H1 (cell line): ENCODE data around the gene TUT4. TPM values are rescaled to one million over a fixed set of nuclear protein-coding genes. Genes with fewer than 3 reads are reported as not detected.

Experiments
- CTCF ChIA-PET: fragments of 300-600 bp; sonication (Branson Sonifier 250); formaldehyde crosslinking; loops from one replicate; lab custom pipeline; 2021; ENCODE audit not compliant: partially characterized antibody; lab: Charles Lee
- POLR2A ChIA-PET: fragments of 300-600 bp; sonication (Branson Sonifier 250); formaldehyde crosslinking; loops from one replicate; lab custom pipeline; 2021; ENCODE audit warnings: inconsistent platforms; ENCODE audit not compliant: partially characterized antibody; lab: Charles Lee
- DNase-seq, 2 experiments: peaks; one replicate each; pipeline versions ENCODE4 v3.0.0 to v3.0.0-alpha.2; 2010 to 2022; ENCODE audit warnings: low spot score in 2 of 2, low read depth in 1 of 2, mixed read lengths in 1 of 2
- FAIRE-seq: peaks from 2 replicates; lab custom pipeline; 2011; peaks lifted over from hg19 to GRCh38; lab: Jason Lieb, UNC
- H2AFZ ChIP-seq: 2 replicates; pipeline ENCODE4 v1.8.1; 2012; ENCODE audit warnings: low read length, inconsistent platforms
- H2AK5ac ChIP-seq: 2 replicates; pipeline ENCODE4 v1.6.1; 2013; ENCODE audit warnings: low read depth, low read length
- H2BK120ac ChIP-seq: replicated peaks from 2 replicates; pipeline ENCODE3; 2013; ENCODE audit warnings: low read depth, low read length, inconsistent platforms
- H2BK12ac ChIP-seq: 2 replicates; pipeline ENCODE4 v1.6.1; 2013; ENCODE audit warnings: low read depth, low read length
- H2BK15ac ChIP-seq: 2 replicates; pipeline ENCODE4 v1.6.1; 2013; ENCODE audit warnings: low read length
- H2BK20ac ChIP-seq: 2 replicates; pipeline ENCODE4 v1.6.1; 2013; ENCODE audit warnings: low read length
- H2BK5ac ChIP-seq: 2 replicates; pipeline ENCODE4 v1.6.1; 2013; ENCODE audit warnings: low read depth, low read length
- H3K14ac ChIP-seq: 2 replicates; pipeline ENCODE4 v1.6.1; 2013; ENCODE audit warnings: inconsistent platforms; ENCODE audit not compliant: insufficient read length
- H3K18ac ChIP-seq: 2 replicates; pipeline ENCODE4 v1.6.1; 2013; ENCODE audit warnings: low read length; ENCODE audit errors: extremely low read depth
- H3K23ac ChIP-seq: 2 replicates; pipeline ENCODE4 v1.6.1; 2013; ENCODE audit warnings: inconsistent platforms; ENCODE audit not compliant: insufficient read length
- H3K23me2 ChIP-seq: 2 replicates; pipeline ENCODE4 v1.6.1; 2013; ENCODE audit warnings: low read depth, low read length
- H3K27ac ChIP-seq: 2 replicates; pipeline ENCODE4 v1.6.1; 2011; ENCODE audit warnings: low read depth, low read length, inconsistent platforms
- H3K27me3 ChIP-seq, 4 experiments: replicated peaks in 1 of 4; 1 replicate in 1 of 4; 2 replicates in 3 of 4; pipeline versions ENCODE4 v1.6.1 to v1.8.1; 2011 to 2013; ENCODE audit warnings: low read length in 3 of 4, mild to moderate bottlenecking in 3 of 4, inconsistent platforms in 2 of 4, mixed read lengths in 2 of 4, moderate library complexity in 1 of 4; ENCODE audit not compliant: control insufficient read depth in 3 of 4, insufficient read depth in 3 of 4; ENCODE audit errors: extremely low read depth in 1 of 4
- H3K36me3 ChIP-seq, 4 experiments: 2 replicates each; pipeline versions ENCODE4 v1.6.1 to v1.8.1; 2011 to 2013; ENCODE audit warnings: mild to moderate bottlenecking in 4 of 4, low read length in 3 of 4, moderate library complexity in 2 of 4, control low read depth in 1 of 4, inconsistent platforms in 1 of 4; ENCODE audit not compliant: insufficient read depth in 4 of 4, control insufficient read depth in 2 of 4
- H3K4ac ChIP-seq: replicated peaks from 2 replicates; pipeline ENCODE3; 2013; ENCODE audit warnings: low read length, low read depth, mixed read lengths, inconsistent platforms; ENCODE audit not compliant: insufficient read length
- H3K4me1 ChIP-seq, 4 experiments: replicated peaks in 1 of 4; 1 replicate in 1 of 4; 2 replicates in 3 of 4; pipeline versions ENCODE4 v1.6.1 to v1.8.1; 2011 to 2013; ENCODE audit warnings: low read length in 3 of 4, inconsistent platforms in 2 of 4, mixed read lengths in 1 of 4; ENCODE audit not compliant: insufficient read depth in 4 of 4, control insufficient read depth in 3 of 4
- H3K4me2 ChIP-seq, 2 experiments: 2 replicates each; pipeline versions ENCODE4 v1.6.1 to v1.8.1; 2011 to 2013; ENCODE audit warnings: low read depth in 2 of 2, low read length in 2 of 2, control low read depth in 1 of 2, inconsistent platforms in 1 of 2, mild to moderate bottlenecking in 1 of 2; ENCODE audit not compliant: insufficient read depth in 1 of 2
- H3K4me3 ChIP-seq, 4 experiments: fragments of 200-600, 300-600 bp in 1 of 4; sonication (generic), shearing (Covaris generic), sonication (Bioruptor Twin) in 1 of 4; 2 replicates each; pipeline versions ENCODE4 v1.5.1 to v1.8.1; 2011 to 2016; ENCODE audit warnings: low read length in 4 of 4, low read depth in 3 of 4, control low read depth in 2 of 4, inconsistent platforms in 2 of 4, mild to moderate bottlenecking in 2 of 4, mixed read lengths in 1 of 4, moderate library complexity in 1 of 4; ENCODE audit not compliant: insufficient read depth in 2 of 4; ENCODE audit errors: extremely low read depth in 1 of 4
- H3K56ac ChIP-seq: replicated peaks from 2 replicates; pipeline ENCODE3; 2013; ENCODE audit warnings: low read depth, mild to moderate bottlenecking, mixed read lengths, low read length, inconsistent platforms; ENCODE audit not compliant: insufficient read length
- H3K79me1 ChIP-seq: 2 replicates; pipeline ENCODE4 v1.6.1; 2013; ENCODE audit warnings: low read depth, low read length, control low read depth
- H3K79me2 ChIP-seq, 2 experiments: 2 replicates each; pipeline versions ENCODE4 v1.6.1 to v1.8.1; 2012 to 2013; ENCODE audit warnings: low read length in 2 of 2, mild to moderate bottlenecking in 2 of 2, inconsistent platforms in 1 of 2; ENCODE audit not compliant: insufficient read depth in 2 of 2, control insufficient read depth in 1 of 2
- H3K9ac ChIP-seq, 4 experiments: replicated peaks in 1 of 4; 1 replicate in 1 of 4; 2 replicates in 3 of 4; pipeline versions ENCODE4 v1.6.1 to v1.8.1; 2011 to 2013; ENCODE audit warnings: low read depth in 3 of 4, low read length in 3 of 4, control low read depth in 2 of 4, mild to moderate bottlenecking in 2 of 4, moderate library complexity in 2 of 4, inconsistent platforms in 1 of 4; ENCODE audit errors: extremely low read depth in 1 of 4
- H3K9me3 ChIP-seq, 2 experiments: 2 replicates each; pipeline versions ENCODE4 v1.6.1 to v1.8.1; 2012 to 2013; ENCODE audit warnings: mild to moderate bottlenecking in 2 of 2, moderate library complexity in 2 of 2, control low read depth in 1 of 2, inconsistent platforms in 1 of 2, low read depth in 1 of 2, low read length in 1 of 2, mixed read lengths in 1 of 2; ENCODE audit not compliant: insufficient read depth in 2 of 2
- H4K20me1 ChIP-seq, 2 experiments: replicated peaks in 1 of 2; 2 replicates each; pipeline versions ENCODE3 to v1.8.1; 2011 to 2013; ENCODE audit warnings: inconsistent platforms in 2 of 2, low read length in 2 of 2, mild to moderate bottlenecking in 1 of 2; ENCODE audit not compliant: insufficient read depth in 2 of 2, control insufficient read depth in 1 of 2
- H4K5ac ChIP-seq: 2 replicates; pipeline ENCODE4 v1.6.1; 2013; ENCODE audit warnings: low read length, low read depth, mixed read lengths, inconsistent platforms; ENCODE audit not compliant: insufficient read length
- H4K8ac ChIP-seq: 2 replicates; pipeline ENCODE4 v1.8.0; 2013; ENCODE audit warnings: mild to moderate bottlenecking, moderate library complexity, low read length, inconsistent platforms; ENCODE audit not compliant: insufficient read depth; ENCODE audit errors: extremely low read depth
- H4K91ac ChIP-seq: replicated peaks from 2 replicates; pipeline ENCODE3; 2013; ENCODE audit warnings: low read length, mixed read lengths, inconsistent platforms; ENCODE audit not compliant: insufficient read length
- HDAC6 ChIP-seq: IDR thresholded peaks from one replicate; pipeline ENCODE4 v1.7.1; 2012; ENCODE audit warnings: low read depth, mild to moderate bottlenecking, inconsistent platforms, low read length, moderate library complexity
- SIN3A ChIP-seq, 2 experiments: IDR thresholded peaks in 1 of 2; conservative IDR thresholded peaks in 1 of 2; 2 replicates each; pipeline ENCODE4 v1.6.1; 2011 to 2012; ENCODE audit warnings: low read length in 2 of 2, improper control_type of control experiment in 1 of 2, low read depth in 1 of 2, mild to moderate bottlenecking in 1 of 2
- WGBS, 2 experiments: shearing (Covaris generic) in 1 of 2; methylation state at CpG; one replicate each; pipeline versions ENCODE4 v1.1.6 to v1.1.7; 2013 to 2015; ENCODE audit warnings: low lambda C conversion rate in 2 of 2, mixed read lengths in 2 of 2, inconsistent platforms in 1 of 2, low coverage in 1 of 2, missing lambda C conversion rate in 1 of 2; ENCODE audit not compliant: insufficient replicate concordance in 2 of 2, insufficient coverage in 1 of 2, insufficient read length in 1 of 2; ENCODE audit errors: extremely low coverage in 1 of 2, missing lambda C conversion rate in 1 of 2; 5-methylcytosine and 5-hydroxymethylcytosine counted together
- polyA plus RNA-seq, 7 experiments: library from polyadenylated mRNA; depleted of rRNA in 3 of 7; stranded (reverse) in 5 of 7; unstranded in 2 of 7; fragments of >200 nt in 5 of 7; fragments of 200-250 nt in 2 of 7; gene quantifications; 1 replicate in 5 of 7; 2 replicates in 1 of 7; 4 replicates in 1 of 7; pipeline versions ENCODE4 v1.2.1 to v1.2.3, GENCODE V29; 2011 to 2013; ENCODE audit warnings: missing spikeins in 2 of 7, mixed read lengths in 2 of 7
- total RNA-seq: library from RNA; stranded (reverse); fragmentation: NEBNext Ultra II Directional; extraction: Animal tissue kit (Norgen Biotek cat#: 25700); gene quantifications from 2 replicates; pipeline ENCODE4 v1.2.1, GENCODE V29; 2021

TUT4 gene
- total and polyA plus RNA-seq, 2 of the 8 experiments (the other 6 are each of a cell fraction or from before 2014, with no cell fraction given) = 54.5 to 63.3 TPM

DNA sequence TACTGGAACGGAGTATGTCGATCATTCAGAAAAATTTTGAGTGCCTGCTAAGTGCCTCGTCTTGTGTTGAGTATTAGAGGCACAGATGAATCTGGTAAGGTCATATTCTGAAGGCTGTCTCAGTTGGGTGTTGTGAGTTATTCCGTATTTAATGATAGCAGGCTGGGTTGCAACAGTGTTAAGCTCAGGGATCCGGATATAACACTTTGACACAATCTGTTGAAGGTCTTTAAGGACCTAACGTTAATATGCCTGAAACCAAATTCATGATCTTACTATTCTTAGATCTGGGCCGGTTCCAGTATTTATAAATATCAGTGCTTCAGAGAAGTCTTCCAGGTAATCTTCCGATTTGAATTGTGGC, 147.9 kb downstream of the TUT4 start:
- Histone ChIP-seq H3K56ac (peak overlapping the region; percentile 59), H3K9me3 (no peaks in the 10 kb centered on the region), H3K27me3 (no peaks in the 10 kb centered on the region), H3K18ac (no peak overlapping the region), H4K91ac (peak overlapping the region; percentile 5), H2BK15ac (no peak overlapping the region), H3K4me2 (peak overlapping the region; percentile 71 to 82), H3K9ac (peak overlapping the region; percentile 89 to 98 (median 96)), H4K20me1 (peaks cover 5 to 7% of the 10 kb centered on the region in 2 experiments), H3K4me3 (peak overlapping the region; percentile 89 to 94 (median 91)), H2BK12ac (no peak overlapping the region; the same call in 1 of the 2 replicates), H3K4ac (no peak overlapping the region), H4K5ac (no peak overlapping the region), H2AK5ac (no peak overlapping the region; the same call in 1 of the 2 replicates), H3K23ac (no peak overlapping the region), H2BK120ac (no peak overlapping the region), H3K23me2 (peaks cover 5% of the 10 kb centered on the region; the same call in 1 of the 2 replicates), H3K14ac (no peak overlapping the region), H2BK20ac (no peak overlapping the region), H4K8ac (peak overlapping the region; percentile 88; the same call in 1 of the 2 replicates), H3K79me1 (0 out of 2 replicates have a peak, but pooled peaks cover 2% of the 10 kb centered on the region), H3K4me1 (peaks cover 0 to 7% (median 0%) of the 10 kb centered on the region in 4 experiments; a peak in 1 of 7 replicates), H3K36me3 (peaks cover 20 to 50% (median 45%) of the 10 kb centered on the region in 4 experiments), H3K79me2 (peaks cover 5 to 64% of the 10 kb centered on the region in 2 experiments; a peak in 3 of 4 replicates), H2AFZ (no peak overlapping the region), H3K27ac (peak overlapping the region; percentile 97), H2BK5ac (peak overlapping the region; percentile 97; the same call in 1 of the 2 replicates)
- no peak for TF ChIP-seq HDAC6
- TF ChIP-seq SIN3A (conservative IDR thresholded peaks at IDR 0.05 in 1 of 2, IDR thresholded peaks at IDR 0.05 in 1 of 2; ENCODE audit: low read depth in 1 of 2, low read length in 2 of 2) = 0 out of 4 replicates have a peak, but pooled peaks have one; percentile 0 to 5
- FAIRE-seq = no peak
- 9% methylated on average over 8 of the region's 8 CpGs; no CpG with 5 or more reads in 1 of the 2 experiments for WGBS, 2 experiments
- DNase-seq = no peak
- ChIA-PET CTCF (interaction anchor here (0.6 to 1.8 kb wide), 8 partner anchors 11 to 365 kb away, joined by 3 to 5 read pairs (median 4); no protein-coding TSS in a partner anchor), POLR2A (interaction anchor here (0.7 to 9.8 kb wide), 30 partner anchors 11 to 571 kb away, joined by 3 to 82 read pairs (median 4); partner anchors contain the start of genes BTF3L4, CC2D1B, TUT4 and TXNDC12)
